Activated T-cell treated with anti-CD3 and anti-CD28 coated beads, Interleukin-2, amount 50 U/mL, for 4 hours (primary cell): ENCODE data around the gene LMAN1L. TPM values are rescaled to one million over a fixed set of nuclear protein-coding genes. Genes with fewer than 3 reads are reported as not detected.

Source experiments
- ATAC-seq, 2 donors: fragments of 200-7000 bp; cut with Tn5 transposase; one replicate each; pipeline ENCODE4 v1.10.0; 2021
- DNase-seq: peaks from one replicate; pipeline ENCODE4 v3.0.0-alpha.2; 2020
- H3K27me3 Mint-ChIP-seq: one replicate; pipeline ENCODE4 v1.8.0; 2021; ENCODE audit warnings: low read depth, mixed read lengths
- H3K36me3 Mint-ChIP-seq: one replicate; pipeline ENCODE4 v1.8.0; 2022; ENCODE audit warnings: mixed read lengths; ENCODE audit not compliant: insufficient read depth
- H3K4me1 Mint-ChIP-seq: one replicate; pipeline ENCODE4 v1.8.0; 2021; ENCODE audit warnings: low read depth, mixed read lengths
- H3K4me3 Mint-ChIP-seq: one replicate; pipeline ENCODE4 v1.8.0; 2021; ENCODE audit warnings: mild to moderate bottlenecking, moderate library complexity, mixed read lengths
- H3K9me3 Mint-ChIP-seq: one replicate; pipeline ENCODE4 v1.8.0; 2021; ENCODE audit warnings: mixed read lengths
- total RNA-seq, 3 donors: library from RNA; stranded (reverse); gene quantifications; one replicate each; pipeline ENCODE4 v1.2.1, GENCODE V29; 2021

The LMAN1L gene
- total RNA-seq, 3 donors from 2014 or later, result 0.30 to 0.55 (median 0.40) TPM

DNA sequence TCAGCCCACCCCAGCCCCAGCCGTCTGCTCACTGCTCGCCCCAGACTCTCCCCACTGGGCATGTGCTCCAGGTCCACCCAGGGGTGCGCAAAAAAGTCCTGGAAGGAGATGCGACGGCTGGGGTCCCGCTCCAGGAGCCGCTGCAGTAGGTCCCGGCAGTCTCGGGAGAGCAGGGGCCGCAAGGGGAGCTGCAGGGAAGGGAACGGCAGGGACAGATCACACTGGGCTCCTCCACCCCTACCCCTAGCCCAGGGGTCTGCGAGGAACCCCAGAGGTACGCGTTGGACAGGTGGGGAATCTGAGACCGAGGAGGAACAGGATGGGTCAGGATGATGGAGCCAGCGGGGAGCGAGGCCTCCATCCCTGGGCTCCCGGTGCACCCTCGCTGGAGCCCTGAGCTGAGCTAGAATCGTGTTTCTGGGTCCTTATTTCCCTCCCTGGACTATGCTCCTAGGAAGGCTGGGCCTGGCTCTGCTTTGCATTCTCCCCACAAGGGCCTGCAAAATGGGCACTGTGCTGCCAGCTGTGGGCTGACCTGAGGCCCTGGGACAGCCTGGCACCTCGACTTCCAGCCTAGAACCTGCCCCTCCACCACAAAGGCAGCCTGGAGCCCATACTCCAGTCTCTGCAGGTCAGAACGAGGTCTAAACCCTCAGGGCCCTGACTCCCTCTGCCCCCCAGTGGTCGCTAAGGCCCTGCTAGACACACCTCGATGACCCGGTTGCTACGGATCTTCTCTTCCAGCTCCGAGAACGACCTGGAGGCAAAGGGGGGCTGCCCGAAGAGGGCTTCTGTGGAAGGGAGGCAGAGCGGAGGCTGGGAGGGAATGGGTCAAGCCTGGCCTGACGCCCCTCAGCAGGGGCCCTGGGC, 27.1 kb downstream of the LMAN1L start:
- H3K4me3 Mint-ChIP-seq, result no peak overlapping the region

DNA sequence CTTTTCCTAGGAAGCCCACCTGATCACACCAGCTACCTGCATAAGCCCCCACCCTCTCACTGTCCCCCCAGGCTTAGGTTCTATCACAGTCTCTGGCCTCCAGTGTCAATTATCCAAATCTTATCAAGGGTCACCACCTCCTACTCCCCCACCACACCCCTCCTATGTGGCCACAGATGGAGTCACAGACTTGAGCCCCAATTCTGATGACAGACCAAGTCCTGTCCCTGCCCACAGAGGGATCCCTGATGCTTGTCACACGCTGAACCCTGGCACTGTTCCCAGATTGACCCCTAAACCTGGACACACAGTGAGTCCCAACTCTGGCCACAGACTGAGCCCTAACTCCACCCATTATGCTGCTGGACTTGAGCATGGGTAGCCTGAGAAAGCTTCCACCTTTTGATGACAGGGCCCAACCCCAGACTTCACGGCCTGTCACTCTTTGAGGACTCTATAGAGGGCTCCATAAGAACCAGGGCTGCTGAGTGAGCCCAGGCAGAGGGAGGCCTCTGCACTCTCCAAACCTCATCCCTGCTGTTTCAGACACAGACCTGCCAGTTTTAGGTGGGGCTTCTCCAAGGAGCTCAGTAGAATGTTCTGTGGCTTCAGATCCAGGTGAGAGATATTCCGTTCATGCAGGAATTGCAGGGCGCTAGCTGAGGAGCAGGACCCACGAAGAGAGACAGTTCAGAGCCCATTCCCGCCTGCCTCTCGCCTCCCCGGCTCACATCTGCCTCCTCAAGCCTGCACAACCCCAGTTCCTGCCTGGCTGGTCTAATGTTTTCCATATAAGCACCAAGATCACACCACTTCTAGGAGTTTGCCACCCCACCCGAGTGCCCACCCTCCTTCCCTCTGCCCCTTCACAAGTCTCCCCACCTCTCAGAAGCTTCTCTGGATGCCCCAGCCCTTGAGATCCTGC, 28.5 kb downstream of the LMAN1L start:
- DNase-seq, result no peak
- ATAC-seq, result no peak
- H3K27me3 Mint-ChIP-seq, result no peaks in the 10 kb centered on the region
- no peaks in the 10 kb centered on the region for H3K9me3 Mint-ChIP-seq
- H3K4me3 Mint-ChIP-seq, result peak overlapping the region; percentile 92
- peaks cover 37% of the 10 kb centered on the region for H3K4me1 Mint-ChIP-seq
- H3K36me3 Mint-ChIP-seq, result peaks cover 16% of the 10 kb centered on the region

More for the DNA sequence above, 27.1 kb downstream of the LMAN1L start:
- Mint-ChIP-seq H3K4me1 (peaks cover 24% of the 10 kb centered on the region), H3K9me3 (no peaks in the 10 kb centered on the region), H3K36me3 (peaks cover 20% of the 10 kb centered on the region), H3K27me3 (no peaks in the 10 kb centered on the region)
- DNase-seq, result no peak
- ATAC-seq, result no peak

DNA sequence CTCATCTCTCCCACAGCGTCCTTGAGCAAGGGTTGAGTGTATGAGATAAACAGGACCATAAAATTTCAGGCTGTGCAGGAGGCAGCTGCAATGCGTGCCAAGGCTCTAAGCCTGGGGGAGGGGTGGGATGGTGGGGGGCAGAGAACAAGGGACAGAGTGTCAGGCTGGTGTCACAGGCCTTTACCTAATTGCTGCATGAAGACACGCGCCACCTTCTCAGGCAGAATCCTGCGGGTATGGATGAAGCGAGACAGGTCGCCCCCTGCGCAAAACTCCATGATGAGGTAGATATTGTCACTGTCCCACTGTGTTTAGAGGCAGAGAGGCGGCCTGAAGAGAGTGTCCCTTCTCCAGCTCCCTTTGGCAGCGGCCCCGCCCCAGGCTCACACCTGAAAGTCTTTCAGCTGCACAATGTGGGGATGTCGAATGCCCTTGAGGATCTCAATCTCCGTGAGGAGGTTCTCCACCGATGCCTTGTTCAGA, 29.3 kb downstream of the LMAN1L start:
- H3K4me3 Mint-ChIP-seq, result peak overlapping the region; percentile 92
- H3K27me3 Mint-ChIP-seq, result no peaks in the 10 kb centered on the region
- peaks cover 39% of the 10 kb centered on the region for H3K4me1 Mint-ChIP-seq
- H3K36me3 Mint-ChIP-seq, result peaks cover 19% of the 10 kb centered on the region
- H3K9me3 Mint-ChIP-seq, result no peaks in the 10 kb centered on the region
- DNase-seq (no peak), ATAC-seq (no peak)

DNA sequence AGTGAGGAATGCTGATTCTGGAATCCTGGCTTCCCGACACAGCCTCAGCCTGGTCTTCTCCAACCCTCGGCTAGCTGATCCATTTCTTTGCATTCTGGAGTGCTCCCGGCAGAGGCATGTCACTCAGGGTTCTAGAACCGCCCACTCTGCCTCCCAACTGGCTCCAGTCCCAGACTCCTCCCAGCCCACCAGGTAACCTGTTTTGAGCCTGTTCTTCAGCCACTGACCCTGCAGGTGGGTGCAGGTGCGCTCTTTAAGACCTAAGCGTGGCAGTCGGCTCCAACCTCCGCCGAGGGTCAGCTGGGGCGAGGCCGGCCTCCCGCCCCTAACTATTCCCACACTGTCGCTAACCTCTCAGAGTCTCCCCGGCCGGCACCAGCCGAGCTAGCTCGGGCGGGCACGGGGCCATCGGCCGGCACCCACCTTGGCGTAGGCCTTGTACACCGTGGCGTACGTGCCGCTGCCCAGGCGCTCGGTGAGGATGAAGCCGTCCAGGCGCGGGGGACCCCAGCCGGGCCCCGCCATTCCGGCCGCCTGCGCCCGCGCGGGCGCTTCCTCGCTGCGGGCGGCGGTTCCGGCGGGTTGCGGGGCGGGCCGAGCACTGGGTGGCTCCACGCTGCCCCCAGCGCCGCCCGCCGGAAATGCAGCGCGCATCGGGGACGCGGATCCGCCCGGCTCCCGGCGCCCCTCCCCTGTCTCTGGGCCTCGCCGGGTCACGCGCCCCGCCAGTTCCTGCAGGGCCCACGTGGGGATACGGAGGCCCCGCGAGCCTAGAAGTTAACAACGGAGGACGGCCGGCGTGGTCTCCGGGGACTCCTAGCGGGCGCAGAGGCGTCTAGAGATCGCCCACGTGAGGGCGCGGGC, 30.2 kb downstream of the LMAN1L start, which contains the start of gene ULK3:
Gene ULK3 (minus strand): TSS at position 576 of the 864 bp plus-strand sequence. CDS start 51 bp downstream, at position 525.
- Mint-ChIP-seq H3K36me3 (peaks cover 20% of the 10 kb centered on the region), H3K4me1 (peaks cover 39% of the 10 kb centered on the region), H3K9me3 (no peaks in the 10 kb centered on the region), H3K4me3 (peak within 1 kb of the TSS; percentile 92), H3K27me3 (no peaks in the 10 kb centered on the region)
- ATAC-seq (peak; percentile 92 to 93), DNase-seq (peak; percentile 88)

DNA sequence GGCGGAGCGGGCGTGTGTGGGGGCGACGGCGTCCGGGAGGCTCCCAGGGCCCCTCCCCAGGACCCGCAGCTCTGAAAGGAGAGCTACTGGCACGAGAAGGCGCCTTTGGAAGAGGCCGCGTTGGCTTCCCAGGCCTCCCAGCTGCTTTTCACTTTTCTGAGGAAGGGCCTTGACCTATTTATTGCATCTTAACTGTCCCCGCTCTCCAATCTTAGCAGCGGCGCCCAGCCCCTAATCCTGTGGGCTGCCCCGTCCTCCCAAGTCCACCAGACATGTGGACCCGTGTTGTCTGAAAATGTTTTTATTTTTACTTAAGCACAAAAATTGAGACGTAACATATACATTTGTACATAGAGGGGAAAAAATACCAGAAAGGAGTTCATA, 30.8 kb downstream of the LMAN1L start:
- H3K4me3 Mint-ChIP-seq, result peak overlapping the region; percentile 82
- H3K27me3 Mint-ChIP-seq, result no peaks in the 10 kb centered on the region
- peaks cover 39% of the 10 kb centered on the region for H3K4me1 Mint-ChIP-seq
- DNase-seq (no peak), ATAC-seq (no peak)
- peaks cover 24% of the 10 kb centered on the region for H3K36me3 Mint-ChIP-seq
- no peaks in the 10 kb centered on the region for H3K9me3 Mint-ChIP-seq

DNA sequence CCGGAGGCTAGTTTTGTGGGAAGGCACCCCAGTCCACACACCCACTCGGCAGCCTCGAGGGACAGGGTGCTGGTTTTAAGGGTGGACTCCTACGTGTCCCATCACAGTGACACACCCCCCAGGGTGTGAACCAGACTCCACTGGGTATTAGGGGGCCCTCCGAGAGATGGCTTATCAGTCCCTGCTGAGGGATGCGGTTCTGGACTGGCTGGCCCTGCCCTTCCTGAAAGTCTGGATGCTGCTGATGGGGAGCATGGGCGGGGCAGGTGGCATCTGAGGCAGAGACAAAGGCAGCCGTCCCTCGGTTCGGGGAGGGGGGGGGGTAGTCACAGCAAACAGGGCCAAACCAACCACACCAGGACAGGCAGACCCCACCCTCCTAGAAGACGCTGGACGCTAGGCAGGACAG, 31.3 kb downstream of the LMAN1L start:
- Mint-ChIP-seq H3K4me3 (peak overlapping the region; percentile 82), H3K36me3 (peaks cover 24% of the 10 kb centered on the region), H3K4me1 (peaks cover 39% of the 10 kb centered on the region), H3K27me3 (no peaks in the 10 kb centered on the region), H3K9me3 (no peaks in the 10 kb centered on the region)
- DNase-seq, result no peak
- ATAC-seq, result no peak

DNA sequence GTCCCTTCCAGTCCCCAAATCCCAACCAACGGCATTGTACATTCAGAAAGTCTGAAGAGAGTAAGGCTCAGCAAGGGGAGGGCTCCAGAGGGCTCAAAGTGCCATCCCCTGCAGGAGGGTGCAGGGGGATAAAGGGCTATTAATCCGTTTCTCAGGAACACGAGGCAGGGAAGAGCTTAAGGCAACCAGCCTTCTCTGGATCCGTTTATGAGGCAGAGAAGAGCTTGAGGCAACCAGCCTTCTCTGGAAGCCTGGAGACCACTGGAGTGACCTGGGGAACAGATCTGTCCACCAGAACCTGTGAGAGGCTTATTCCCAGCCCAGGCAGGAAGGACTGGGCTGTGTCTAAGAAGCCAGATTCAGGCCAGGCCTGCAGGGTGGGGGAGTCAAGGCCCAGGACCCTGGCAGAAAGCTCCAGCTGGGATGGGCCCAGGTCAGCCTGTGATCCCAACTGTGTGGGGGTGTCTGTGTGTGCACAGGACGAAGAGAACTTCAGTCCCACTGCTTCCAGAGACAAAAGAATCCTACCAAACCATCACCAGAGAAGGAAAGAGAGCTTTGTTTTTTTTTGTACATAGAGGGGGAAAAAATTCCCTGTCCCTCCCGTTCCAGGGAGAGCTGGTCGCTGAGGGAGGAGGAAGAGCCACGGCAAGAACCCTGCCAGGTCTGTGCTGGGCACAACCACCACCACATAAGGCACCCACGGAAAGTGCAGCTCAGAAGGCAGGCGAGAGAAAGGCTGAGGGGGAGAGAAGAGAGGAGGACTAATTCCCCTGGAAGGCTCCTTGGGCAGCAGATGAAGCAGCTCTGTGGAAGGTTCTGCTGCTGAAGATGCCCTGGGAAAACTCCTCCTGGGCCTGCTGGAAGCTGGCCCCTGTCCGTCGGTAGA, 31.9 kb downstream of the LMAN1L start:
- H3K4me3 Mint-ChIP-seq, result peak overlapping the region; percentile 59
- no peaks in the 10 kb centered on the region for H3K27me3 Mint-ChIP-seq
- H3K9me3 Mint-ChIP-seq, result no peaks in the 10 kb centered on the region
- DNase-seq (no peak), ATAC-seq (peak in 1 of 2 donors; percentile 0)
- peaks cover 23% of the 10 kb centered on the region for H3K36me3 Mint-ChIP-seq
- peaks cover 39% of the 10 kb centered on the region for H3K4me1 Mint-ChIP-seq

DNA sequence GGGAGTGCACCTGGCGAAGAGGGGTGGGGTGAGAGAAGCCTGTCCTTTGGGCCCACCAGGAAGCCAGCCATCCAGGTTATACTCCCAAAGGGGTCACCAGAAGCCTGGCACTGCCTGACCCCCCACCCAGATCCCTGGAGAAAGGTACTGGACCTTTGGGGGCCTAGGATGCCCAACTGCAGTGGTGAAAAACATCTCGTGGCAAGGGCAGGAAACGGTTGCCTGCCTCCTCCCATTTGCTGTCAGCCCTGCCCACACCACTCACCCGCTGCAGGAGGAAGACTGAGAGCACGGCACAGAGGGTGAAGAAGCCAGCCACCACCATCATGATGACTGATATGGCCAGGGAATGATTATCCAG, 32.6 kb downstream of the LMAN1L start:
- H3K36me3 Mint-ChIP-seq, result peaks cover 27% of the 10 kb centered on the region
- peak; percentile 51 for DNase-seq
- H3K4me1 Mint-ChIP-seq, result peaks cover 39% of the 10 kb centered on the region

DNA sequence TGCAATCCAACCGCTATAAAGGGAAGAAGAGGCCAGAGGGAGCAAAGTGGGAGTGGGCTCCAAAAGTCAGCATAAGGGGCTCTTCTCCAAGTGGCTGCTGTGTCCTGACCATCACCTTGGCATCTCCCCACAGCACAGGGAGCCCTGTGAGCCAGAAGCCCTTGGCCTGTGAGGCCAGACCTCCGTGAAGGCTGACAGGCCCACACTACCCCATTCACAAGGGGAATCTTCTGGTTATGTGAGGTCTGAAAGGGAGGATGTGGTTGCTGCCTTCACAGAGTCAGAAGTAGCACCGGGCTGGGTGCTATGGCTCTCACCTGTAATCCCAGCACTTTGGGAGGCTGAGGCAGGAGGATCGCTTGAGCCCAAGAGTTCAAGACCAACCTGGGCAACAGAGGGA, 32.9 kb downstream of the LMAN1L start:
- H3K36me3 Mint-ChIP-seq, result peaks cover 27% of the 10 kb centered on the region
- H3K9me3 Mint-ChIP-seq, result no peaks in the 10 kb centered on the region
- peak overlapping the region; percentile 59 for H3K4me3 Mint-ChIP-seq
- H3K4me1 Mint-ChIP-seq, result peaks cover 39% of the 10 kb centered on the region
- H3K27me3 Mint-ChIP-seq, result no peaks in the 10 kb centered on the region
- no peak for ATAC-seq
- no peak for DNase-seq

More for the DNA sequence above, 32.6 kb downstream of the LMAN1L start:
- no peaks in the 10 kb centered on the region for H3K9me3 Mint-ChIP-seq
- H3K27me3 Mint-ChIP-seq, result no peaks in the 10 kb centered on the region
- peak overlapping the region; percentile 59 for H3K4me3 Mint-ChIP-seq
- peak; percentile 39 to 47 for ATAC-seq

DNA sequence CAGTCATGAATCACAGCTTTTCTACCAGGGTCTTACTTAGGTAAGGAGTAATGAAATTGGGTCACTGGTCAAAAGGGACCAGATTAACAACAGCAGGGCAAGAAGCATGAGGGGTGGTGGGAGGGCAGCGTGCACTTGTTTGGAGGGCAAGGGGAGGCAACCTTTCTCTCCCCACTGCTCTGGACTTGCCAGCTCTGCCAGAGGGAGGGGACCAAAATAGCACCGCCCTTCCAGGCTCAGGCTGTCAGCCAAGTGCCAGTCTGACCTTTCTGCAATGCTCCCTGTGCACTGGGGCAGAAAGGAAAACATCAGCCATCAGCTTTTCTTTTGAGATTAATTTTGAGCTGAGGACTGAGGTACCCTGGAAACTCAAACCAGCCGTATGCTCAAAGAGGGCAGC, 34.8 kb downstream of the LMAN1L start:
- H3K36me3 Mint-ChIP-seq, result peaks cover 28% of the 10 kb centered on the region
- H3K9me3 Mint-ChIP-seq, result no peaks in the 10 kb centered on the region
- no peak overlapping the region for H3K4me3 Mint-ChIP-seq
- H3K27me3 Mint-ChIP-seq, result no peaks in the 10 kb centered on the region
- H3K4me1 Mint-ChIP-seq, result peaks cover 27% of the 10 kb centered on the region
- ATAC-seq (no peak), DNase-seq (no peak)

DNA sequence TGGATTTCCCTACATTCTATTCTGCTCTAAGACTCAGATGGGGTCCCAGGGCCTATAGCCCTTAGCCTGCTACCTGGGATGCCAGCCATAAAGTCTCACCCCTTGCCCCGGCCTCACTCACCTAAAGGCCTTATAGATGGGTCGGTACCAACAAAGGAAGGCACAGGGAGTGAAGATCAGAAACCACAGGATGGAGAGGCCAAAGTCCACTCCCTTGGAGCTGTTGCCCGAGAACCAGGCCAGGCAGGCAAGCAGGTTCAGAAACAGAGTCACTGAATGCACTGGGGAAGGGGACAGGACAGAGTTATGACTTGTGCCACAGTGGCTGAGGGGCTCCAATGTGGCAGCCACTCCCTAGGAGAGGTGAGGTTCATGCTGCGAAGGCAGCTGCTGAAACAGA, 37.8 kb downstream of the LMAN1L start:
- Mint-ChIP-seq H3K27me3 (no peaks in the 10 kb centered on the region), H3K36me3 (peaks cover 28% of the 10 kb centered on the region), H3K4me3 (no peak overlapping the region), H3K4me1 (peaks cover 8% of the 10 kb centered on the region), H3K9me3 (no peaks in the 10 kb centered on the region)
- DNase-seq (no peak), ATAC-seq (no peak)

DNA sequence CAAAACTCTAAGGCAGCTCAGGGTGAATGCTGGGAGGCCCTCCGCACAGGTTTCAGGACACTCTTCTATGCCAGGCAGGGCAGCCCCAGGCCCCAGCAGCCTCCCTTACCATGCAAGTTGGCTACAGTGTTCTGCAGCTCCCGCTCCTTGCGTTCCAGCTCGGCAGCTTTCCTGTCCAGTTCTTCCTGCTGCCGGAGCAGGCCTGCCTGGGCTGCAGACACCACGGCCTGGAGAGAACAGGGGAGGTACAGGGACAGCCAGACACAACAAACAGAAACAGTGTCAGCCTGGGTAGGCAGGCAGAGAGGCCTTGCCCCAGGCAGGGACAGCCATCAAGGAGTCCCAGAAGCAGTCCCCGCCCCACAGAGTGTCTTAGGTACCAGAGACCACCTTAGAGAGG, 39.3 kb downstream of the LMAN1L start:
- Mint-ChIP-seq H3K4me1 (peaks cover 8% of the 10 kb centered on the region), H3K36me3 (peaks cover 27% of the 10 kb centered on the region), H3K9me3 (no peaks in the 10 kb centered on the region), H3K4me3 (no peak overlapping the region), H3K27me3 (no peaks in the 10 kb centered on the region)
- ATAC-seq (no peak), DNase-seq (no peak)

DNA sequence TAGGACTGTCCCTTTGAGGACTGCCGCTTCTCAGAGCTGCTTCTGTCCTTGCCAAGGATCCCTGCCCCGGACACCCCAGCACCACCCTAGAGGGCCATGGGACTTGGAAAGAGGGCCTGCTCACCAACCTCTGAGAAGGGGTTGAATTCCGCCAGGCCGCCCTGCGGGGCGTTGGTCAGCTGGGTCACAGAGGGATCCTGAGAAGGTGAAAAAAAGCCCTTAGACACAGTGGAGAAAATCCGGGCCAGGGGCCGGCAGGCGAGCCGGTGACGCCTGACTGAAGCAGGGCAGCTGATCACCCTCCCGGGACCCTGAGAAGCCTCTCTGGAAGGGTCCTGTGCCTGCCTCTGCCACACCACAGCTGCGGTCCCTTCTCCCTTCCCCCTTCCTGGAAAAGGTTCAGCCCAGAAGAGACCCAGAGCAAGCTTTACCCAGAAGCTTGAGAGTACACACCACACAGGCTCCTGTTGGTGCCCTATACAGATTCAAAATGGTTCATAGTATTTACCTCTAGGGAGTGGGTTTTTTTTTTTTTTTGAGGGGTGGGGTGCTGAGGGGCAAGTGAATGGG, 41.9 kb downstream of the LMAN1L start:
- DNase-seq (no peak), ATAC-seq (no peak)
- Mint-ChIP-seq H3K4me3 (no peak overlapping the region), H3K9me3 (no peaks in the 10 kb centered on the region), H3K36me3 (peaks cover 18% of the 10 kb centered on the region), H3K4me1 (peaks cover 31% of the 10 kb centered on the region), H3K27me3 (no peaks in the 10 kb centered on the region)
